Muscle layer of duodenum (tissue), 2 donors: Measurements from ENCODE around the gene SARS1.

Experiments used
- H3K27ac ChIP-seq: one replicate; pipeline ENCODE4 v1.7.0; 2013; ENCODE audit warnings: mild to moderate bottlenecking, low read length
- H3K27me3 ChIP-seq: one replicate; pipeline ENCODE4 v1.7.0; 2013; ENCODE audit warnings: low read depth, mild to moderate bottlenecking, control low read depth, low read length
- H3K36me3 ChIP-seq, 2 donors: one replicate each; pipeline ENCODE4 v1.7.0; 2013; ENCODE audit warnings: low read length in 2 of 2, control low read depth in 1 of 2, mild to moderate bottlenecking in 1 of 2; ENCODE audit not compliant: insufficient read depth in 2 of 2, control insufficient read depth in 1 of 2
- H3K4me1 ChIP-seq, 2 donors: one replicate each; pipeline ENCODE4 v1.7.0; 2013; ENCODE audit warnings: low read length in 2 of 2, mild to moderate bottlenecking in 2 of 2, control low read depth in 1 of 2, moderate library complexity in 1 of 2; ENCODE audit not compliant: insufficient read depth in 2 of 2, control insufficient read depth in 1 of 2
- H3K4me3 ChIP-seq, 2 donors: one replicate each; pipeline ENCODE4 v1.7.0; 2013; ENCODE audit warnings: low read length in 2 of 2, low read depth in 1 of 2, mild to moderate bottlenecking in 1 of 2
- H3K9me3 ChIP-seq, 2 donors: one replicate each; pipeline ENCODE4 v1.7.0; 2013; ENCODE audit warnings: low read length in 2 of 2, control low read depth in 1 of 2, mild to moderate bottlenecking in 1 of 2; ENCODE audit not compliant: control insufficient read depth in 1 of 2
- donor health status: healthy.

Gene SARS1

DNA sequence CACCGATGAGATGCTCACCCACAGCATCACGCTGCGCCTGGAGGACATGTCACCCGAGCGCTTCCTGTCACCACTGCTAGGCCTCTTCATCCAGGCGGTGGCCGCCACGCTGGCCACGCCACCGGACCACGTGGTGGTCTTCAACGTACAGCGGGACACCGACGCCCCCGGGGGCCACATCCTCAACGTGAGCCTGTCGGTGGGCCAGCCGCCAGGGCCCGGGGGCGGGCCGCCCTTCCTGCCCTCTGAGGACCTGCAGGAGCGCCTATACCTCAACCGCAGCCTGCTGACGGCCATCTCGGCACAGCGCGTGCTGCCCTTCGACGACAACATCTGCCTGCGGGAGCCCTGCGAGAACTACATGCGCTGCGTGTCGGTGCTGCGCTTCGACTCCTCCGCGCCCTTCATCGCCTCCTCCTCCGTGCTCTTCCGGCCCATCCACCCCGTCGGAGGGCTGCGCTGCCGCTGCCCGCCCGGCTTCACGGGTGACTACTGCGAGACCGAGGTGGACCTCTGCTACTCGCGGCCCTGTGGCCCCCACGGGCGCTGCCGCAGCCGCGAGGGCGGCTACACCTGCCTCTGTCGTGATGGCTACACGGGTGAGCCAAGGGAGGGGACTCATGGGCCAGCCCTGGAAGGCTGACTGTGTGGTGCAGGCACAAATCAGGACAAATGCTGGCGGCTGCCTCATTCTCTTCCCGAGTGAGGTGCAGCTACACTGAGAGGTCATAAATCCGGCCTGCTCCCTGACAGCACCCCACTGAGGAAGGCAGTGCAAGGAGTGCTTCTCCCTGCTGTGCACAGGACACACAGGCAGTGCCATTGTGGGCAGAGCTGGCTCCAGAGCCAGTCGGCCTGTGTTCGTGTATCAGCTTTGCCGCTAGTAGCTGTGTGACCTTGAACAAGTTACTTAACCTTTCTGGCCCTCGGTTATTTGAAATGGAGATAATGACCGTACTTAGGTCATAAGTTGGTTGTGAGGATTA is 45.1 kb downstream of the SARS1 start:
- Histone ChIP-seq H3K36me3 (peaks cover 0 to 13% of the 10 kb centered on the region in 2 donors), H3K27ac (no peak overlapping the region), H3K27me3 (no peaks in the 10 kb centered on the region), H3K4me3 (no peak overlapping the region), H3K9me3 (no peaks in the 10 kb centered on the region), H3K4me1 (peaks cover 5 to 19% of the 10 kb centered on the region in 2 donors)

DNA sequence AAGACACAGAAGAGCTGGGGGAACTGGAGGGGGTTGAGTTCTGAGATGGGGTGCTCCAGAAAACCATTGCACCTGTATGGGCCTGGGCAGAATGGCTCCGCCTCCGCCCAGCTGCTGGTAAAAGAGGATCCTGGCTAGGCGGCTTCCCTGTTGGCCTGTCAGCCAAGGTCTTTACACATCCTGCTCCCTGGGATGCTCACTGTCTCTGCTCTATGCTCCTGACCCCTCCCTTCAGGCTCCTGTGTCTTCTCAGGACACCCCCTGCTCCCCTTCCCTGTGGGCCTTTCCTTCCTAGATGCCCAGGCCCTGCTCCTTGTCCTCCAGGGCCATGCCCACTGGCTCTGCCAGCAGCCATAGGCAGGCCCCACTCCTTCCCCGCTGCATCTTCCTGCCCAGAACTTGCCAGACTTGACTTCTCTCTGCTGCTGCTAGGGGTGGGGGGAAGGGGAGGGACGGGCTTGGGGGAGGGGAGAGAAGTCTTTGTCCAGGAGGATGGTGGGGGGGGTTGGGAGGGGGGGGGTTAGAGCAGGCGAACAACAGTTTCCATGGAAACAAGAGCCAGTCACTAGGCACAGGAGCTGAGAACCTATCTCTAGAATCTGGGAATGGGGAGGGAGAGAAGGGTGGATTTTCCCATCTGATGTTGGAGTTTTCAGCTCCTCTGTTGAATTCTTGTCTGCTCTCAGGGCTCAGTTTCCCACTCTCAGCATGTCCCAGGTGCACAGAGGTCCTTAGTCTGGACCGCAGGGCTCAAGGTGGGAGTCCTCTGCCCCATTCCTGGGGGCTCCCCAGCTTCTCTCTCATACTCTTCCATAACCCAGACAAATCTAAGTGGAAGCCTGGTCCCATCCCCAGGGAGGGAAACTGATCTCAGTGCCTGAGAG is 46.2 kb downstream of the SARS1 start:
- peaks cover 0 to 14% of the 10 kb centered on the region in 2 donors for H3K36me3 ChIP-seq
- H3K27me3 ChIP-seq = no peaks in the 10 kb centered on the region
- H3K9me3 ChIP-seq = no peaks in the 10 kb centered on the region
- no peak overlapping the region for H3K27ac ChIP-seq
- peaks cover 1 to 11% of the 10 kb centered on the region in 2 donors for H3K4me1 ChIP-seq
- no peak overlapping the region for H3K4me3 ChIP-seq

DNA sequence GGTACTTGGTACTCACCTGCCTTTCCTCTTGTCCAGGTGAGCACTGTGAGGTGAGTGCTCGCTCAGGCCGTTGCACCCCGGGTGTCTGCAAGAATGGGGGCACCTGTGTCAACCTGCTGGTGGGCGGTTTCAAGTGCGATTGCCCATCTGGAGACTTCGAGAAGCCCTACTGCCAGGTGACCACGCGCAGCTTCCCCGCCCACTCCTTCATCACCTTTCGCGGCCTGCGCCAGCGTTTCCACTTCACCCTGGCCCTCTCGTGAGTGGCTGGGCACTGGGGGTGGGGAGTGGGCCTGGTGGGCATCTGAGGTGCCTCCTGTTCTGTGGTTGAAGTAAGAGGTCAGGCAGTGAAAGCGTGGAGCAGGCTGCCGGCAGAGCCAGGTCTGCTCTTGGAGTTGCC is 47.3 kb downstream of the SARS1 start:
- Histone ChIP-seq H3K9me3 (no peaks in the 10 kb centered on the region), H3K27ac (no peak overlapping the region), H3K4me1 (peaks cover 0 to 6% of the 10 kb centered on the region in 2 donors), H3K36me3 (peaks cover 0 to 20% of the 10 kb centered on the region in 2 donors), H3K4me3 (no peak overlapping the region), H3K27me3 (no peaks in the 10 kb centered on the region)

DNA sequence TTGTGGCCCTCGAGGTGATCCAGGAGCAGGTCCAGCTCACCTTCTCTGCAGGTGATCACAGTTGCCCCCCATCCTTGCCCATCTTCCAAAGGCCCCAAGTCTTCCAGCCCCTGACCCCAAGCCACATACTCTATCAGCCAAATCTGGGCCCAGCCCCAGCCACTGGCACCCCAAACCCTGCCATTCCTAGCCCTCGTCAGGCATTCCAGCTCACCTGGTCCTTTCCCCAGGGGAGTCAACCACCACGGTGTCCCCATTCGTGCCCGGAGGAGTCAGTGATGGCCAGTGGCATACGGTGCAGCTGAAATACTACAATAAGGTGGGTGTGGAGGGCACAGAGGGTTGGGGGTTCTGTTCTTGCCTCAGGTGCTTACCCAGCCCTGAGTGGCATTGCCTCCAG is 47.9 kb downstream of the SARS1 start:
- H3K4me1 ChIP-seq = peaks cover 0 to 6% of the 10 kb centered on the region in 2 donors
- no peak overlapping the region for H3K27ac ChIP-seq
- no peaks in the 10 kb centered on the region for H3K27me3 ChIP-seq
- H3K4me3 ChIP-seq = no peak overlapping the region
- H3K36me3 ChIP-seq = peaks cover 0 to 20% of the 10 kb centered on the region in 2 donors
- no peaks in the 10 kb centered on the region for H3K9me3 ChIP-seq

DNA sequence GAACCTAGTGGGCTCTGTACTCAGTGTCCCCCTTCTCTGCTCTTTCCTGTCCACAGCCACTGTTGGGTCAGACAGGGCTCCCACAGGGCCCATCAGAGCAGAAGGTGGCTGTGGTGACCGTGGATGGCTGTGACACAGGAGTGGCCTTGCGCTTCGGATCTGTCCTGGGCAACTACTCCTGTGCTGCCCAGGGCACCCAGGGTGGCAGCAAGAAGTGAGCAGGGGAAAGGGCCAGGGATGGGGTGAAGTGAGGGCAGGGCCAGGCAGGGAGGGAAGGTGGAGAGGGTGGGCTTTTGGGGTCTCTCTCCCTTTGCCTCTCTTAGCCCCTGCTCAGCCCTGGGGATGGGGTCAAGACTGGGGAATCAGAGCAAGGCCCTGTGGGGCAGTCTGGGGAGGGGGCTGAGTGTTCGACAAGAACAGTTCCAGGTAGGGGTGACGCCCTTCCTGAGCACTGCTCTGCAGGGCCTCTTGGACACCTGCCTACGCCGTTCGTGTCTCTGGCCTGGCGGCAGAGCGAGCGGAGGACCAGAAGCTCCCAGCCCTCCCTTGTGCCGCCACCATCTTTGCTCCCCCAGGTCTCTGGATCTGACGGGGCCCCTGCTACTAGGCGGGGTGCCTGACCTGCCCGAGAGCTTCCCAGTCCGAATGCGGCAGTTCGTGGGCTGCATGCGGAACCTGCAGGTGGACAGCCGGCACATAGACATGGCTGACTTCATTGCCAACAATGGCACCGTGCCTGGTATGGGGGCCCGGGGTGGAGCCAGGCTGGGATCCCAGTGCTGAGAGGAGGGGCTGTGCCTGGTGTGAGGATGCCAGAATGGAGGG is 48.7 kb downstream of the SARS1 start:
- Histone ChIP-seq H3K27ac (no peak overlapping the region), H3K36me3 (peaks cover 0 to 20% of the 10 kb centered on the region in 2 donors), H3K27me3 (no peaks in the 10 kb centered on the region), H3K4me3 (no peak overlapping the region), H3K9me3 (no peaks in the 10 kb centered on the region), H3K4me1 (peaks cover 0 to 6% of the 10 kb centered on the region in 2 donors)

DNA sequence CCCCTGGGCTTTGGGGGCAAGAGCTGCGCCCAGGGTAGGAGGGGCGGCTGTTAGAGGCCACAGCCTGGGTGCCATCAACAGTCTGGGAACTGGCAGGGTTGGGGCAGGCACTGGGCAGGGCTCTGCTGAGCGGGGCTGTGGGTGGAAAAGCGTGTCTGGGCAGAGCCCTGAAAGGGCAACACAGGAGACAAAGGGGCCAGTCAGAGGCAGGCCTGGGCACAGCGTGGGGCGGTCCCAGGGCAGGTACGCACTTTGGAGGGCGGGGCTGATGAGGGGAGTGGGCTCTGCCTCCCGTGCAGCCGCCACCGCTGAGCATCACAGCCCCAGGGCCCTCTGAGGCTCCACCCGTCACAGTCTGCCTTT is 49.5 kb downstream of the SARS1 start:
- H3K4me1 ChIP-seq = peaks cover 0 to 6% of the 10 kb centered on the region in 2 donors
- H3K27me3 ChIP-seq = no peaks in the 10 kb centered on the region
- H3K4me3 ChIP-seq = no peak overlapping the region
- H3K9me3 ChIP-seq = no peaks in the 10 kb centered on the region
- peaks cover 0 to 21% of the 10 kb centered on the region in 2 donors for H3K36me3 ChIP-seq
- H3K27ac ChIP-seq = no peak overlapping the region

DNA sequence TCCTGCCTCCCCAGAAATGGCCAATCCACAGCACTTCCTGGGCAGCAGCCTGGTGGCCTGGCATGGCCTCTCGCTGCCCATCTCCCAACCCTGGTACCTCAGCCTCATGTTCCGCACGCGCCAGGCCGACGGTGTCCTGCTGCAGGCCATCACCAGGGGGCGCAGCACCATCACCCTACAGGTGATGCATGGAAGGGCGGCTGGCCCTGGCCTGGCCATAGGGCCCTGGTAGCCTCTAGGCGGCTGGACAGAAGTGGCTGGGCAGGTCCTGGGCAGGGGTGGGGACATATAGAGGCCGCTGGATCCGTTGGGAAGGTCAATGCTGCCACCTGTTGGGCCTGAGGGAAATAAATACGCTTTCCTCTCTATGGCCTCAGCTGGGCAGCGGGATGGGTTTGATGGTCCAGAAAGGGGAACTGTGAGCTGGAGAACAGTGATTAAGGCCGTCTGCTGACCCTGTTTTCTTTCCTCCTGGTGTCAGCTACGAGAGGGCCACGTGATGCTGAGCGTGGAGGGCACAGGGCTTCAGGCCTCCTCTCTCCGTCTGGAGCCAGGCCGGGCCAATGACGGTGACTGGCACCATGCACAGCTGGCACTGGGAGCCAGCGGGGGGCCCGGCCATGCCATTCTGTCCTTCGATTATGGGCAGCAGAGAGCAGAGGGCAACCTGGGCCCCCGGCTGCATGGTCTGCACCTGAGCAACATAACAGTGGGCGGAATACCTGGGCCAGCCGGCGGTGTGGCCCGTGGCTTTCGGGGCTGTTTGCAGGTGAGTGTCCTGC is 50.1 kb downstream of the SARS1 start:
- H3K36me3 ChIP-seq = peaks cover 0 to 23% of the 10 kb centered on the region in 2 donors
- no peak overlapping the region for H3K4me3 ChIP-seq
- H3K27me3 ChIP-seq = no peaks in the 10 kb centered on the region
- H3K4me1 ChIP-seq = peaks cover 0 to 6% of the 10 kb centered on the region in 2 donors
- H3K9me3 ChIP-seq = no peaks in the 10 kb centered on the region
- H3K27ac ChIP-seq = no peak overlapping the region

DNA sequence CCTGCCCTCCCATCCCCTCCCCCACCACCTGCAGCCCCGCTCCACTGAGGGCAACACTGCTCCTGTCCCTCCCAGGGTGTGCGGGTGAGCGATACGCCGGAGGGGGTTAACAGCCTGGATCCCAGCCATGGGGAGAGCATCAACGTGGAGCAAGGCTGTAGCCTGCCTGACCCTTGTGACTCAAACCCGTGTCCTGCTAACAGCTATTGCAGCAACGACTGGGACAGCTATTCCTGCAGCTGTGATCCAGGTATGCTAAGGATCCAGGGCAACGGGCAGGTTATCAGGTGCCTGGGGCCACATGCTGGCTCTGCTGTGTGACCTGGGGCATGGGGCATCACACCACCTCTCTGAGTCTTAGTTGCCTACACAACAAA is 50.6 kb downstream of the SARS1 start:
- Histone ChIP-seq H3K27ac (no peak overlapping the region), H3K9me3 (no peaks in the 10 kb centered on the region), H3K4me1 (peaks cover 0 to 6% of the 10 kb centered on the region in 2 donors), H3K27me3 (no peaks in the 10 kb centered on the region), H3K36me3 (peaks cover 0 to 24% of the 10 kb centered on the region in 2 donors), H3K4me3 (no peak overlapping the region)

DNA sequence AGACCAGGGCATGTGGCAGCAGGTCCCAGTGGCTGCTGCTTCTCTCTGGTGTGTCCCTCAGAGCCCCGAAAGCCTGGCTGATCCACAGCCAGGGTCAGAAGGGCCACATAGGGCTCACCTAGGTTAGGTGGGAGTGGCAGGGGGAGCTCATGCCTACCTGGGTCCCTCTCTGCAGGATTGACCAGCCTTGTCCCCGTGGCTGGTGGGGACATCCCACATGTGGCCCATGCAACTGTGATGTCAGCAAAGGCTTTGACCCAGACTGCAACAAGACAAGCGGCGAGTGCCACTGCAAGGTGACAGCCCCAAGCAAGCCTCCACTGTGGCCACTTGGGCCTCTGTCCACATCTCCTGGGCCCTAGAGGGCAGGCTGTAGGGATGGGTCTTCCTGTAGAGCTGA is 51.3 kb downstream of the SARS1 start:
- Histone ChIP-seq H3K4me3 (no peak overlapping the region), H3K27me3 (no peaks in the 10 kb centered on the region), H3K27ac (no peak overlapping the region), H3K9me3 (no peaks in the 10 kb centered on the region), H3K36me3 (peaks cover 0 to 31% of the 10 kb centered on the region in 2 donors), H3K4me1 (peaks cover 0 to 6% of the 10 kb centered on the region in 2 donors)

DNA sequence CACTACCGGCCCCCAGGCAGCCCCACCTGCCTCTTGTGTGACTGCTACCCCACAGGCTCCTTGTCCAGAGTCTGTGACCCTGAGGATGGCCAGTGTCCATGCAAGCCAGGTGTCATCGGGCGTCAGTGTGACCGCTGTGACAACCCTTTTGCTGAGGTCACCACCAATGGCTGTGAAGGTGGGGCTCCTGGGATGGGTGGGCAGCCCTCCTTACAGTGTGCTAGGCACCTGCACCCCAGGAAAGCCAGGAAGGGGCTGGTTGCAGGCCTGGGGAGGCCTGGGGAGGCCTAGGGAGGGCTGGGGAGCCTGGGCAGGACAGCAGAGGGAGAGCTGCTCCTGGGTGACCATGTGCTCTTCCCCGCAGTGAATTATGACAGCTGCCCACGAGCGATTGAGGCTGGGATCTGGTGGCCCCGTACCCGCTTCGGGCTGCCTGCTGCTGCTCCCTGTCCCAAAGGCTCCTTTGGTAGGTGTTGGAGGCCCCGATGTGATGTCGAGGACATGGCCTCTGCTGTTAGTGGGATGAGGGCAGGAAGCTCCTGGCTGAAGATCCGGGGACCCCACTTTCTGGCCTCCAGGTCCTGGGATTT is 52.1 kb downstream of the SARS1 start:
- Histone ChIP-seq H3K36me3 (peaks cover 0 to 39% of the 10 kb centered on the region in 2 donors), H3K27ac (no peak overlapping the region), H3K9me3 (no peaks in the 10 kb centered on the region), H3K4me1 (peaks cover 0 to 6% of the 10 kb centered on the region in 2 donors), H3K27me3 (no peaks in the 10 kb centered on the region), H3K4me3 (no peak overlapping the region)
